Activated CD8-positive, alpha-beta memory T cell treated with anti-CD3 and anti-CD28 coated beads for 1 hour (primary cell): ENCODE measurements around the gene CREB1.
A peak's percentile ranks its signal among the peaks of the same experiment; 100 is the strongest.
"Not testable (repeated sequence)": the region's sequence is repeated elsewhere in the genome, so short reads cannot be mapped to it uniquely, and the experiment has no call there.

Source experiments
- DNase-seq, 2 donors: peaks; one replicate each; pipeline ENCODE4 v3.0.0-alpha.2; 2020; ENCODE audit warnings: low read depth in 1 of 2; ENCODE audit errors: extremely low read depth in 1 of 2

CREB1 gene

DNA sequence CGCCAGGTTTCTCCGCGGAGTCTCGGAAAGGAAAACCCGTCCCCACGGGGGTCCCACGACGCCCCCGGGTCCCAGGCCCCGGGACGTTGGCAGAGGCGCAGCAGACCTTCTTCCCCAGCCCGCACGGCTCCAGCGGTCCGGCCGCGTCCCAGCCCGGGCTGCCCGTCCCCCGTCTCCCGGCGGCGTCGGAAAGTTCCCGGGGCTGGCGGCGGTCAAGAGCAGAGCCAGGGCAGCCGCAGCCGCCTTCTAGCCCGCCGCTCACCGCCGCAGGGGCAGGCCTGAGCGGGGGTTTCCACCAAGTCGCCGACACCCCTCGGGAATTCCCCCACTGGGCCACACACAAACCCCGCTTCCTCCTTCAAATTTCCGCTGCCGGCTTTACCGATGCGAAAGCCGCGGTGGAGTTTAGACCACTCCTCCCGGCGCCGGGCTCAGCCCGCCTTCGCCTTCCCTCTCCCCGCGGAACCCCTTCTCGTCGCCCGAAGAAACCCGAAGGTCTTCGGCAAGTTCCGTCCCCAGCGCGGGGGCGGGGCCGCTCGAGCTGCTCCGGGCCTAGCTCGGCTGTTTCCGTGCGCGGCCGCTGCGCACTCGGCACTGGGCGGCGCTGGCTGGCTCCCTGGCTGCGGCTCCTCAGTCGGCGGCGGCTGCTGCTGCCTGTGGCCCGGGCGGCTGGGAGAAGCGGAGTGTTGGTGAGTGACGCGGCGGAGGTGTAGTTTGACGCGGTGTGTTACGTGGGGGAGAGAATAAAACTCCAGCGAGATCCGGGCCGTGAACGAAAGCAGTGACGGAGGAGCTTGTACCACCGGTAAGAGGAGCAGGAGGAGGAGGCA, at the start of gene CREB1:
Gene CREB1, plus strand, starts transcription at position 633 of the 830 bp plus-strand sequence. CDS start 25,674 bp downstream, outside the sequence.
- DNase-seq = peak; percentile 97 to 99

GRCh38 chr2:207480521-207481040, 49.2 kb upstream of the CREB1 start:
- no peak for DNase-seq

DNA sequence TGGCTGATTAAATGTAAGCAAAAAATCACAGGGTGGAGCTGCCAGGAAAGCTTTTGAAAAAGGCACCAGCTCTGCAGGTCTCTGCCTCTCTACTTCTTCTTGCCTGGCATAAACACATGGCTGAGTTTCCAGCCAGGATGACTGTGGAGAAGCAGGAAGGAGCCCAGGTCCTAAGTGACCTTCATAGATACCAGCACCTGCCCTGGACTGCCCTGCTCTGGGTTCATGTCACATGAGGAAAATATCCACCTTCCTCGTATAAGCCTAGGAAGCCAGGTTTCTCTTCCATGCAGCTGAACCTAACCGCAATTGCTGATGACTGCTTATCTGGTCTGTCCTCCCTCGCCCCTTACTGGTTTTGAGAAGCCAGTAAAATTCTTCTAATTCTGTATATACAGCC, 47.8 kb upstream of the CREB1 start:
- DNase-seq = no peak

GRCh38 chr2:207482630-207483029, 47.1 kb upstream of the CREB1 start:
- no peak for DNase-seq

DNA sequence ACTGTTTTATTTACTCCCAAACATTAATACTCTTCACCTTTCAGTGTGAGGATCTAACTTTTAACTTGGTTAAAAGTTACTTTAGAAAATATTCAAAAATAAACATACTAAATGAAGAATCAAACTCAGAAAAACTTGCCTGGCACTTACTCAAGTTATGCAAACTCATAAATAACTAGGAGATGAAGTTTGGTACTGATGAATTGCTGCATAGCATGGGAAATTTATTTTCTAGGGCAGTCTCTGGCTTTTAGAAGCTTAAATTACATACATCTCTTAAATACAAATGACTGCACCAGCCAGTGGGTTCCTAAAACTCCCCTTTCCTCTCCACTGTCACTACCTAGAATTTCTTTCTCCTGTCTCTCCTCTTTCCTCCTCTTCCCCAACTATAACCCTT, 46.7 kb upstream of the CREB1 start:
- no peak for DNase-seq

- no peak for DNase-seq
Observed at GRCh38 chr2:207483477-207483876, 46.3 kb upstream of the CREB1 start.

DNA sequence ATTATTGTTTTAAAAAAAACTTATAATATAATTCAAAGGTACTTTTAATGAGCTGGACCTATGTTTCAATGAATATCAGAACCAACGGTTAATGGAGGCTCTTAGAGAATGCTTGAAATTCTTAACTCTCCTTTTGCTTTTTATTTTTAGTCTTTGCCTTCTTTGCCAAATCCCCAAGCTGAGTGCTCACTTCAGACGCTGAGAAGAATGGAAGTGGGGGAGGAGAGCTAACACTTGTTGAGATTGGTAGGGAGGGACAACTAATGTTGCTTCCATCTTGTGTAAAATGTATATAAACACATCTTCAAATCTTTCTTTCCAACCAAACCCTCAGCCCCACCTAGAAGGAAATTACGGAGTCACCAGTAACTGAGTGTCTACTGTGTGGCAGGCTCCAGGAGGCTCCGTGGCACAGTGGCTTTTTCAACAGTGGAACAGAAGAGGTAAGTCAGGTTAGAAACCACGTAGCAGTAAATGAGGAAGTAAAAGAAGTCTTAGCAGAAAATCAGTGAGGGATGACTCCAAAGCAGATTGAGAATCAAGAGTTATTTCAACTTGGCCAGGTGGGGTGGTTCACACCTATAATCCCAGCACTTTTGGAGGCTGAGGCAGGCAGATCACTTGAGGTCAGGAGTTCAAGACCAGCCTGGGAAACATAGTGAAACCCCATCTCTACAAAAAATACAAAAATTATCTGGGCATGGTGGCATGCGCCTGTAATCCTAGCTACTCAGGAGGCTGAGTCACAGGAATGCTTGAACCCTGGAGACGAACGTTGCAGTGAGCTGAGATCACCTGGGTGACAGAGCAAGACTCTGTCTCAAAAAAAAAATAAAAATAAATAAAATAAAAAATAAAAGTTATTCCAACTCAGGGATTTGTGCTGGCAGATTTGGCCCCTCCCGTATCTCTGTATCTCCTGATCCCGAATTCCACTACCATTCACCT, 45.0 kb upstream of the CREB1 start:
- DNase-seq = no peak

DNA sequence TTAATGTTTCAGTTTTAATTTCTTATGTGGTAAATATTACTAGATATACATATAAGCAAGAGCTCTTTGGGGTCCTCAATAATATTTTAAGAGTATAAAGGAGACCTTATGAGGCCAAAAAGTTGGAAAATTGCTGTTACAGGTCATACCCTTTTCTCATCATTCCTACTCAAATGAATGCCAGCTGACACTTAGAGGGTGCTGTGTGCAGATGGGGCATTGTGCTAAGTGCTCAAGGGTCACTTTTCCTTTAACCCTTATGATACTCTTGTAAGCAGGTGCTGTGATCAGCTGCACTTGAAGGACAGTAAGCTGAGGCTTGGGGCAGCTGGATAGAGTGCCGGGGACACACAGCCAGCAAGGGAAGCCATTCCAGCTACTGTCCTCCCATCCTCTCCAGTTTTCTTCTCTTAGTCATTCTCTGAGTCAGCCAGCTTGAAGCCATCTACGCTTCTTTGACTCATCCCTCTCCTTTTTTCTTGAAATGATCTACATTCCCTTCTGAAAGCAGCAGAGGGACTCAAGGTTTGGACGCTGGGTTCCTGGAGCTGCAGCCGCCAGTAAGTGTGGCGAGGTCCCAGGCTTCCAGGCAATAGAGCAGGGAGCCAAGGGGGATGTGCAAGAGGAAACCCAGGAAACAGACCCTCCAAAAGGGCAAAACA, 42.0 kb upstream of the CREB1 start:
- no peak for DNase-seq

DNA sequence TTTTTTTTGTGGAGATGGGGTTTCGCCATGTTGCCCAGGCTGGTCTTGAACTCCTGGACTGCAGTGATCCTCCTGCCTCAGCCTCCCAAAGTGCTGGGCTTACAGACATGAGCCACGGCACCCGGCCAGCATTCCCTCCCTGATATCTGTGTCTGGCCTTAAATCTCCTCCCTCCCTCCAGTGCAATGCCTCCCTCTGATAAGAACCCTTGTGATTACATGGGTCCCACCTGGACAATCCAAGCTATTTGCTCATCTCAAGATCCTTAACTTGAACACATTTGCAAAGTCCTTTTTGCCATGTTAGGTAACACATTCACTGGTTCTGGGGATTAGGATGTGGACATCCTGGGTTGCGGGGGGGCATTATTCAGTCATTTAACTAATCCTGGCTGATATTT, 40.5 kb upstream of the CREB1 start:
- no peak for DNase-seq

DNA sequence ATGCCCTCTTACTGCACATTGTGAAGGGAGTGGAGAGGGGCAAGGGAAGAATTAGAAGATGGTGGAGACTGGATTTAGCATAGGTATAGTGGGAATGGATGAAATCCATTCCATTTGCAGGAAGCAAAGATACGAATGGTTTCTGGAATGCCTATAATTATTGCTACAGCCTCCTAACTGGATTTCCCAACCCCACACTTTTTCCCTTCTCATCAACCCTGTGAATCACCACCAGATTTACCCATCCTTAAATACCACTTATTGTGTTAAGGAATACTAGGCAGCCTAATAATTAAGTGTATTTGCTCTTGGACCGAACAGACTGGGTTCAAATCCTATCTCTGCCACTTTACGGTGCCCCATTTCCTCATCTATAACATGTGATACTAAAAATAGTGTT, 39.3 kb upstream of the CREB1 start:
- no peak for DNase-seq

DNA sequence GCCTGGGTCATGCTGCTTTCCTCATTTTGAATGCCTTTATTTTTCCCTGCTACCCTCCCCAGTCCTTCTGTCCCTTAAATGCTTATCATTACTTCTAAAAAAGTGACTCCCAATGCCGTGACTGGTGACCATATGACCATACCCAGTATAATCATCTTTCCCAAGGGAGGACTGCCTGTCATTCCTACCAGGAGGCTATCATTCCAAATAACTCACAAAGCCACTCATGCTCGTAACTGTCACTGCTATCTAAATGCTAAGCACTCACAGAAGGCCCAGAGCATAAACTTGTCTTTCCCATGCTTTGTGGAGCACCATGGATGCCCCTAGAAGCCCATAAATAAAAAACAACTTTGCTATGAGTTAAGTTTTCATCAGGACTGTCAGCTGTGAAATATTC, 38.7 kb upstream of the CREB1 start:
- DNase-seq = no peak

DNA sequence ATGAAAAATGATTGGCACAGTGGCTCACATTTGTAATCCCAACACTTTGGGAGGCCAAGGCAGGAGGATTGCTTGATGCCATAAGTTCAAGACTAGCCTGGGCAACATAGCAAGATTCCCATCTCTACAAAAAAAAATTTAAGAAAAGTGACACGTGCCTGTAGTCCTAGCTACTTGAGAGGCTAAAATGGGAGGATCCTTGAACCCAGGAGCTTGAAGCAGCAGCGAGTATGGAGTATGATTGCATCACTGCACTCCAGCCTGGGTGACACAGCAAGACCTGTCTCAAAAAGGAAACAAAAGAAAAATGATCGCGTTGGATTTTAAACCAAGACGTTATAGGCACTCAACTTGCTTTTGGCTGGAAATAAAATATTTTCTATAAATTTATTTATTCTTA, 37.8 kb upstream of the CREB1 start:
- no peak for DNase-seq

- DNase-seq = no peak
Observed at GRCh38 chr2:207492461-207492860, 37.3 kb upstream of the CREB1 start.

DNA sequence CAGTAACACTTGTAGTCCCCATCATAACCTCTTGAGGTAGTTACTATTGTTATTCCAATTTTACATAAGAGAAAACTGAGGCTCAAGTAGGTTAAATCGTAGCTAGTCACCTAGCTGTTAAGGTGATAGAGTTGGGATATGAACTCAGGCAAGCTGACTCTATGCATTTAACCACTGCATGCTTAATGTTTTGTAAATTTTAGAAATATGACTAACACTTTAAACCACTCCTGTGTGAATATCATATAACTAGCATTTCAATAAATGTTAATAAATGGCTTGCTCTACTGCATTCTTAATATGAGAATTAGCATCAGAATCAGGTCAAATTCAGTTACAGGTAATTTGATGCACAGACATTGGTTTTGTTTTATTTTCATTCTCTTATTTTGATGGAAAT, 35.6 kb upstream of the CREB1 start:
- DNase-seq = no peak

GRCh38 chr2:207496936-207497335, 32.8 kb upstream of the CREB1 start:
- not testable (repeated sequence) for DNase-seq

- DNase-seq = no peak
Observed at GRCh38 chr2:207497596-207497995, 32.2 kb upstream of the CREB1 start.

GRCh38 chr2:207498427-207498826, 31.3 kb upstream of the CREB1 start:
- no peak for DNase-seq

DNA sequence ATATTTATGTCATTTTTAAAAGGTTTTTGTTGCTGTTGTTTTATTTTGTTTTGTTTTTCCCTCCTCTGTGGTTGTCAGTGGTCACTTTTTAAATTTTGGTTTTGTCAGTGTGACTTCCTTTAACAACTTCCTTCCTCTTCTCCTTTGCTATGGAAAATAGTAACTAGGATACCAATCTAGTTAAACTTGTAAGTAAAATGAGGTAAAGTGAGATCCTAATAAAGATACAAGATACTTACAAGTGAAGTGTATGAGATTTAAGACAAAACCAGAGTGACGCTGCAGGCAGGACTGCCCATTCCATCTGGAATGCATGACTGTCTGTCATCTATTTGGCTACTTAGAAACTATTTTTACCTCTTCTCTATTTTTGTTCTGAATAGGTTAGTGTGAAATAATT, 30.6 kb upstream of the CREB1 start:
- no peak for DNase-seq

- no peak for DNase-seq
Observed at GRCh38 chr2:207501802-207502576, 27.8 kb upstream of the CREB1 start.

DNA sequence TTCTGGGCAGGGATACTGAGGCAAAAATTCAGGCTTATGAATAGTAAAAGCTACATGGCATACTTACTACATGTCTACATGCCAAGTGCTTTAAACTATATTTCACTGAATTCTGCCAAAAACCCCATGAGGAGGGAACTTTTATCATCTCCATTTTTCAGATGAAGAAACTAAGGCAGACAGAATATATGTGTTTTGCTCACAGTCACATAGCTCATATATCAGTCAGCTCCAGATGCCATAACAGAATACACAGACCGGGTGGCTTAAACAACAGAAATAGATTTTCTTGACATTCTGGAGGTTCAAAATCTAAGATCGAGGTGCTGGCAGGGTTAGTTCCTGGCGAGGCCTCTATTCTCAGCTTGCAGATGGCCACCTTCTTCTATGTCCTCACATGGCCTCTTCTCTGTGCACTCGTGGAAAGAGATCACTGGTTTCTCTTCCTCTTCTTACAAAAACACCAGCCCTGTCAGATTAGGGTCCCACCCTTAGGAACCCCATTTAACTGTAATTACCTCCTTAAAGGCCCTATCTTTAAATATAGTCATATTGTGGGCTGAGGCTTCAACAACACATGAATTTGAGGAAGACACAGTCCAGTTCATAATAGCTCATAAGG, 27.1 kb upstream of the CREB1 start:
- no peak for DNase-seq
